H9 (cell line): ENCODE measurements around the gene NUP107. TPM values are rescaled to one million over a fixed set of nuclear protein-coding genes. Genes with fewer than 3 reads are reported as not detected.

Source experiments
- DNase-seq: peaks from one replicate; pipeline ENCODE4 v3.0.0-alpha.2; 2017
- H2AFZ ChIP-seq: one replicate; pipeline ENCODE4 v1.6.1; 2013; ENCODE audit warnings: mild to moderate bottlenecking, low read length, control low read depth, moderate library complexity
- H2AK5ac ChIP-seq: 2 replicates; pipeline ENCODE4 v1.6.1; 2013; ENCODE audit warnings: low read length, control low read depth, mixed read lengths; ENCODE audit not compliant: insufficient read length
- H2BK120ac ChIP-seq: one replicate; pipeline ENCODE4 v1.6.1; 2013; ENCODE audit warnings: low read depth, mild to moderate bottlenecking, low read length, control low read depth, inconsistent platforms; ENCODE audit not compliant: poor library complexity, severe bottlenecking
- H2BK12ac ChIP-seq: 2 replicates; pipeline ENCODE4 v1.6.1; 2013; ENCODE audit warnings: low read length, control low read depth, mixed read lengths, low read depth; ENCODE audit not compliant: insufficient read length
- H2BK15ac ChIP-seq: 2 replicates; pipeline ENCODE4 v1.6.1; 2013; ENCODE audit warnings: low read depth, low read length, control low read depth
- H2BK20ac ChIP-seq: one replicate; pipeline ENCODE4 v1.6.1; 2013; ENCODE audit warnings: low read depth, mild to moderate bottlenecking, low read length, control low read depth, inconsistent platforms; ENCODE audit not compliant: poor library complexity, severe bottlenecking
- H2BK5ac ChIP-seq: 2 replicates; pipeline ENCODE4 v1.6.1; 2013; ENCODE audit warnings: low read length, control low read depth, mixed read lengths; ENCODE audit not compliant: insufficient read length
- H3K14ac ChIP-seq: 2 replicates; pipeline ENCODE4 v1.6.1; 2013; ENCODE audit warnings: low read length, control low read depth; ENCODE audit not compliant: insufficient read depth
- H3K18ac ChIP-seq: 2 replicates; pipeline ENCODE4 v1.6.1; 2013; ENCODE audit warnings: low read depth, mild to moderate bottlenecking, mixed read lengths, low read length, control low read depth; ENCODE audit not compliant: insufficient read length
- H3K23ac ChIP-seq: 2 replicates; pipeline ENCODE4 v1.6.1; 2013; ENCODE audit warnings: low read length, control low read depth, mixed read lengths, low read depth; ENCODE audit not compliant: insufficient read length
- H3K23me2 ChIP-seq: 2 replicates; pipeline ENCODE4 v1.6.1; 2013; ENCODE audit warnings: low read depth, mild to moderate bottlenecking, mixed read lengths, low read length, control low read depth; ENCODE audit not compliant: insufficient read length, poor library complexity, severe bottlenecking
- H3K27ac ChIP-seq: 2 replicates; pipeline ENCODE4 v1.5.1; 2013; ENCODE audit warnings: low read length, control low read depth, mixed read lengths, low read depth; ENCODE audit not compliant: insufficient read length
- H3K27me3 ChIP-seq: 2 replicates; pipeline ENCODE4 v1.6.1; 2013; ENCODE audit warnings: low read length, control low read depth, inconsistent platforms; ENCODE audit not compliant: insufficient read depth
- H3K4ac ChIP-seq: 2 replicates; pipeline ENCODE4 v1.6.1; 2013; ENCODE audit warnings: low read depth, mild to moderate bottlenecking, control low read depth, inconsistent platforms, low read length, moderate library complexity
- H3K4me1 ChIP-seq: 2 replicates; pipeline ENCODE4 v1.6.1; 2013; ENCODE audit warnings: low read length, control low read depth, inconsistent platforms; ENCODE audit not compliant: insufficient read depth
- H3K4me2 ChIP-seq: 2 replicates; pipeline ENCODE4 v1.6.1; 2013; ENCODE audit warnings: low read length, control low read depth, mixed read lengths; ENCODE audit not compliant: insufficient read length, insufficient read depth
- H3K56ac ChIP-seq: 2 replicates; pipeline ENCODE4 v1.6.1; 2013; ENCODE audit warnings: low read depth, mild to moderate bottlenecking, mixed read lengths, low read length, control low read depth; ENCODE audit not compliant: insufficient read length
- H3K79me1 ChIP-seq: 2 replicates; pipeline ENCODE4 v1.6.1; 2013; ENCODE audit warnings: low read depth, mild to moderate bottlenecking, moderate library complexity, low read length, control low read depth, inconsistent platforms; ENCODE audit not compliant: insufficient read depth, poor library complexity, severe bottlenecking
- H3K79me2 ChIP-seq: 2 replicates; pipeline ENCODE4 v1.6.1; 2013; ENCODE audit warnings: low read length, control low read depth, inconsistent platforms; ENCODE audit not compliant: insufficient read depth
- H3K9ac ChIP-seq: 2 replicates; pipeline ENCODE4 v1.6.1; 2013; ENCODE audit warnings: low read length, control low read depth, mixed read lengths; ENCODE audit not compliant: insufficient read length; ENCODE audit errors: extremely low read depth
- H3K9me3 ChIP-seq: one replicate; pipeline ENCODE4 v1.6.1; 2013; ENCODE audit warnings: low read depth, low read length, inconsistent platforms; ENCODE audit not compliant: control insufficient read depth
- H3T11ph ChIP-seq: one replicate; pipeline ENCODE4 v1.6.1; 2013; ENCODE audit warnings: mild to moderate bottlenecking, low read length, control low read depth, inconsistent platforms
- H4K20me1 ChIP-seq: one replicate; pipeline ENCODE4 v1.6.1; 2013; ENCODE audit not compliant: control insufficient read depth, insufficient read length, insufficient read depth
- H4K5ac ChIP-seq: 2 replicates; pipeline ENCODE4 v1.6.1; 2013; ENCODE audit warnings: low read depth, mild to moderate bottlenecking, mixed read lengths, low read length, control low read depth; ENCODE audit not compliant: insufficient read length
- H4K8ac ChIP-seq: replicated peaks from 2 replicates; pipeline ENCODE4 v1.6.1; 2013; ENCODE audit warnings: low read length, control low read depth, mixed read lengths, low read depth; ENCODE audit not compliant: insufficient read length
- H4K91ac ChIP-seq: 2 replicates; pipeline ENCODE4 v1.6.1; 2013; ENCODE audit warnings: low read depth, mild to moderate bottlenecking, moderate library complexity, mixed read lengths, low read length, control low read depth; ENCODE audit not compliant: insufficient read length
- H3K27ac Mint-ChIP-seq, 3 experiments: 2 replicates in 2 of 3; 3 replicates in 1 of 3; pipeline ENCODE4 v1.8.0; 2020 to 2021; ENCODE audit warnings: mixed read lengths in 3 of 3, mild to moderate bottlenecking in 1 of 3, moderate library complexity in 1 of 3
- H3K27me3 Mint-ChIP-seq: 2 replicates; pipeline ENCODE4 v1.8.0; 2021; ENCODE audit warnings: low read depth, mild to moderate bottlenecking, moderate library complexity, mixed read lengths
- H3K36me3 Mint-ChIP-seq, 3 experiments: 2 replicates in 2 of 3; 3 replicates in 1 of 3; pipeline ENCODE4 v1.8.0; 2020 to 2021; ENCODE audit warnings: low read depth in 3 of 3, mixed read lengths in 3 of 3; ENCODE audit not compliant: insufficient read depth in 1 of 3
- H3K4me1 Mint-ChIP-seq, 2 experiments: 2 replicates each; pipeline ENCODE4 v1.8.0; 2020; ENCODE audit warnings: mixed read lengths in 2 of 2
- H3K4me3 Mint-ChIP-seq, 2 experiments: 2 replicates in 1 of 2; 3 replicates in 1 of 2; pipeline ENCODE4 v1.8.0; 2020 to 2021; ENCODE audit warnings: mild to moderate bottlenecking in 2 of 2, mixed read lengths in 2 of 2, moderate library complexity in 1 of 2
- H3K9me3 Mint-ChIP-seq, 2 experiments: 2 replicates in 1 of 2; 3 replicates in 1 of 2; pipeline ENCODE4 v1.8.0; 2020; ENCODE audit warnings: mild to moderate bottlenecking in 2 of 2, mixed read lengths in 2 of 2, moderate library complexity in 1 of 2
- WGBS: extraction: QIAGEN DNeasy Blood & Tissue Kit; methylation state at CpG from one replicate; pipeline ENCODE4 v1.1.7; 2013; ENCODE audit warnings: missing lambda C conversion rate, low lambda C conversion rate, mixed read lengths; ENCODE audit not compliant: insufficient read length; ENCODE audit errors: extremely low coverage; 5-methylcytosine and 5-hydroxymethylcytosine counted together
- total RNA-seq: library from RNA; stranded (reverse); gene quantifications from 2 replicates; pipeline ENCODE4 v1.2.1, GENCODE V29; 2021
- TF ChIP-seq, protein P1 (sequence below): fragments of 200-600 bp; sonication (generic); conservative IDR thresholded peaks from 3 replicates; pipeline ENCODE4 v1.8.0; 2021; ENCODE audit warnings: antibody characterized with exemption, mild to moderate bottlenecking

NUP107 gene
- total RNA-seq, 1 experiment from 2014 or later: 147 TPM

DNA sequence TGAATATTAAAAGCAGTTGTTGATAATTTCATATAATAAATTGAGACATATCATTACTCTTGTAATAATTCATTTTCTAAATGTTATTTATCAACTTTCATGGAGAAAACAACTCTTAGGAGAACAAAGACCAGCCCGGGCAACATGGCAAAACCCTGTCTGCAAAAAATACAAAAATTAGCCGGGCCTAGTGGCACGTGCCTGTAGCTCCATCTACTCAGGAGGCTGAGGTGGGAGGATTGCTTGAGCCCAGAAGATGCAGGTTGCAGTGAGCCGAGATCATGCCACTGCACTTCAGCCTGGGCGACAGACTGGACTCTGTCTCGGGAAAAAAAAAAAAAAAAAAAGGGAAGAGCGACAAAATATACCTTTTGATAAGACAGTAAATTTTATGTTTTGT is 80.4 kb downstream of the NUP107 start:
- H3K14ac ChIP-seq: no peak overlapping the region
- H2BK5ac ChIP-seq: no peak overlapping the region
- H3K27ac Mint-ChIP-seq: peak overlapping the region in 1 of 3 experiments; percentile 40; a peak in 1 of 7 replicates
- no peak overlapping the region for H3K56ac ChIP-seq
- no peak overlapping the region for H3K9ac ChIP-seq
- no peak overlapping the region for H3K18ac ChIP-seq
- H3K4me2 ChIP-seq: no peak overlapping the region
- no peak overlapping the region for H2BK15ac ChIP-seq
- DNase-seq: no peak
- H2AK5ac ChIP-seq: no peak overlapping the region
- H3K79me1 ChIP-seq: no peaks in the 10 kb centered on the region
- no peak overlapping the region for H3K27ac ChIP-seq
- no peaks in the 10 kb centered on the region for H3K23me2 ChIP-seq
- no peak overlapping the region for H3K4me3 Mint-ChIP-seq
- H3K23ac ChIP-seq: no peak overlapping the region
- H3K4ac ChIP-seq: no peak overlapping the region
- H2BK12ac ChIP-seq: no peak overlapping the region
- no peak overlapping the region for H4K5ac ChIP-seq
- no peak overlapping the region for H2BK120ac ChIP-seq
- H3K79me2 ChIP-seq: no peaks in the 10 kb centered on the region
- H4K91ac ChIP-seq: no peak overlapping the region
- H3K27me3 Mint-ChIP-seq: no peaks in the 10 kb centered on the region
- no peaks in the 10 kb centered on the region for H3K27me3 ChIP-seq
- H3K9me3 Mint-ChIP-seq: no peaks in the 10 kb centered on the region
- H2BK20ac ChIP-seq: no peak overlapping the region
- no peak overlapping the region for H3T11ph ChIP-seq
- H3K4me1 Mint-ChIP-seq: no peaks in the 10 kb centered on the region; a peak in 1 of 4 replicates
- no peaks in the 10 kb centered on the region for H4K20me1 ChIP-seq
- H3K9me3 ChIP-seq: no peaks in the 10 kb centered on the region
- TF ChIP-seq, protein P1, sequence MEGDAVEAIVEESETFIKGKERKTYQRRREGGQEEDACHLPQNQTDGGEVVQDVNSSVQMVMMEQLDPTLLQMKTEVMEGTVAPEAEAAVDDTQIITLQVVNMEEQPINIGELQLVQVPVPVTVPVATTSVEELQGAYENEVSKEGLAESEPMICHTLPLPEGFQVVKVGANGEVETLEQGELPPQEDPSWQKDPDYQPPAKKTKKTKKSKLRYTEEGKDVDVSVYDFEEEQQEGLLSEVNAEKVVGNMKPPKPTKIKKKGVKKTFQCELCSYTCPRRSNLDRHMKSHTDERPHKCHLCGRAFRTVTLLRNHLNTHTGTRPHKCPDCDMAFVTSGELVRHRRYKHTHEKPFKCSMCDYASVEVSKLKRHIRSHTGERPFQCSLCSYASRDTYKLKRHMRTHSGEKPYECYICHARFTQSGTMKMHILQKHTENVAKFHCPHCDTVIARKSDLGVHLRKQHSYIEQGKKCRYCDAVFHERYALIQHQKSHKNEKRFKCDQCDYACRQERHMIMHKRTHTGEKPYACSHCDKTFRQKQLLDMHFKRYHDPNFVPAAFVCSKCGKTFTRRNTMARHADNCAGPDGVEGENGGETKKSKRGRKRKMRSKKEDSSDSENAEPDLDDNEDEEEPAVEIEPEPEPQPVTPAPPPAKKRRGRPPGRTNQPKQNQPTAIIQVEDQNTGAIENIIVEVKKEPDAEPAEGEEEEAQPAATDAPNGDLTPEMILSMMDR: no peak
- peaks cover 1 to 30% (median 29%) of the 10 kb centered on the region in 3 experiments; a peak in 6 of 7 replicates for H3K36me3 Mint-ChIP-seq
- no peak overlapping the region for H4K8ac ChIP-seq
- no CpG with 5 or more reads among the region's 7 CpGs for WGBS
- H2AFZ ChIP-seq: no peak overlapping the region
- H3K4me1 ChIP-seq: no peaks in the 10 kb centered on the region
